IMR-90 (cell line): Measurements from ENCODE around the gene LARP1.

Experiments used
- CTCF ChIP-seq: conservative IDR thresholded peaks from 2 replicates; pipeline ENCODE4 v1.5.1; 2012; ENCODE audit warnings: mild to moderate bottlenecking, low read depth, low read length, improper control_type of control experiment
- FOS ChIP-seq: fragments of 150-350 bp; IDR thresholded peaks from 2 replicates; pipeline ENCODE4 v1.6.1; 2016; ENCODE audit warnings: low read depth, low read length
- MAFK ChIP-seq: IDR thresholded peaks from 2 replicates; pipeline ENCODE4 v1.6.1; 2012; ENCODE audit warnings: low read depth, low read length, improper control_type of control experiment
- POLR2A ChIP-seq: IDR thresholded peaks from 2 replicates; pipeline ENCODE4 v1.6.1; 2012; ENCODE audit warnings: mild to moderate bottlenecking, low read depth, low read length
- RAD21 ChIP-seq: IDR thresholded peaks from 2 replicates; pipeline ENCODE4 v1.6.1; 2012; ENCODE audit warnings: low read length, improper control_type of control experiment
- USF2 ChIP-seq: fragments of 150-350 bp; IDR thresholded peaks from 2 replicates; pipeline ENCODE4 v1.6.1; 2017; ENCODE audit warnings: mild to moderate bottlenecking, antibody characterized with exemption, low read length, low read depth

DNA sequence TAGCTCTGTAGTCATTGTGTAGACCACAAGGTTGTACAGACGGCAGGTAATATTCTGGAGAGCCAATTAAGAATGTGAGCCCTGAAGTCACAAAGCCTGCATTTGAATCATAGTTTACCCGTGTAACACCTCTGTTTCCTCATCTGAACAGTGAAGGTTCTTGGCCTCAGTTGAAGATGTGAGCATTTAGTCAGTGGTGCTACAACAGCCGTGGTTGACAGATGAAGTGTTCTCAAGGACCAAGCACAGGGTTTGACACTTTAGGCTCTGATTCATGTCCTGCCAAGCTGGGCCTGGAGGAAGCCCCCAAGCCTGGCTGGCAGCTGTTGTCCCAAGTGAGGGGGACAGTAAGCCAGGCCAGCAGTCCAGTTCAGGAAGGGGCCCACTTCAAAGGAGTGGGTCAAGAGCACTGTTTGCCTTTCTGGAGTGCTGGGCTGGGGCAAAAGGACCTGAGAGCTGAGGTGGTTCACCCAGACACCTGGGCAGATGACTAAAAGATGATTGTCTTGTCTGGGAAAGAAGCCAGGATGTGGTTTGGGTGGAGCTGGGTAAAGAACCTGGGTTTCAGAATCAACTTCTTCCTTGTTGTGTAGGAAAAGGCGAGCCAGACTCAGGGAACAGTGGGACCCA, 74.5 kb downstream of the LARP1 start:
- no peak for TF ChIP-seq USF2
- no peak for TF ChIP-seq CTCF
- TF ChIP-seq RAD21: no peak
- no peak for TF ChIP-seq POLR2A
- no peak for TF ChIP-seq MAFK
- no peak for TF ChIP-seq FOS
